A549 (cell line): ENCODE measurements around the gene GRK6. TPM values are rescaled to one million over a fixed set of nuclear protein-coding genes. Genes with fewer than 3 reads are reported as not detected.

ENCODE experiments used
- CBX2 ChIP-seq: fragments of 200-600 bp; sonication (generic); IDR thresholded peaks from 2 replicates; pipeline ENCODE4 v1.6.1; 2016; ENCODE audit warnings: low read depth, mild to moderate bottlenecking, borderline replicate concordance
- CEBPB ChIP-seq, 2 experiments: fragments of >200 bp in 1 of 2; sonication (Bioruptor Twin) in 1 of 2; formaldehyde crosslinking in 1 of 2; IDR thresholded peaks; 2 replicates each; pipeline ENCODE4 v1.6.1; 2012 to 2016
- EHF ChIP-seq: fragments of 250-450 bp; sonication (Bioruptor Pico); IDR thresholded peaks from 2 replicates; pipeline ENCODE4 v1.5.0; 2020; ENCODE audit warnings: mild to moderate bottlenecking
- EP300 ChIP-seq, 2 experiments: fragments of >200 bp; sonication (Bioruptor Twin); formaldehyde crosslinking; IDR thresholded peaks; 2 replicates in 1 of 2; 3 replicates in 1 of 2; pipeline ENCODE4 v1.6.1; 2016 to 2017
- ESRRA ChIP-seq: fragments of 150-350 bp; IDR thresholded peaks from 2 replicates; pipeline ENCODE4 v1.6.1; 2014; ENCODE audit warnings: mild to moderate bottlenecking, low read length, borderline replicate concordance
- FOSB ChIP-seq: fragments of 250-450 bp; sonication (Bioruptor Pico); IDR thresholded peaks from 2 replicates; pipeline ENCODE4 v1.5.0; 2020; ENCODE audit warnings: mild to moderate bottlenecking, moderate library complexity
- FOSL2 ChIP-seq, 2 experiments: fragments of 450-650 bp in 1 of 2; fragments of >200 bp in 1 of 2; sonication (Bioruptor Twin) in 1 of 2; formaldehyde crosslinking; IDR thresholded peaks; 2 replicates each; pipeline versions ENCODE4 v1.5.0 to v1.6.1; 2016 to 2020; ENCODE audit warnings: mild to moderate bottlenecking in 1 of 2, moderate library complexity in 1 of 2
- HDAC2 ChIP-seq: fragments of 200-600 bp; sonication (generic); IDR thresholded peaks from 2 replicates; pipeline ENCODE4 v1.6.1; 2016
- HMGXB4 ChIP-seq: fragments of 250-450 bp; sonication (Bioruptor Pico); IDR thresholded peaks from 2 replicates; pipeline ENCODE4 v1.5.0; 2021; ENCODE audit warnings: mild to moderate bottlenecking, moderate library complexity, borderline replicate concordance
- HOXB13 ChIP-seq: fragments of 250-450 bp; sonication (Bioruptor Pico); IDR thresholded peaks from 2 replicates; pipeline ENCODE4 v1.5.0; 2020; ENCODE audit warnings: low read depth, mild to moderate bottlenecking, moderate library complexity
- HOXB5 ChIP-seq: fragments of 250-450 bp; sonication (Bioruptor Pico); IDR thresholded peaks from 2 replicates; pipeline ENCODE4 v1.5.0; 2020; ENCODE audit warnings: mild to moderate bottlenecking, moderate library complexity
- MAFK ChIP-seq: fragments of 450-650 bp; IDR thresholded peaks from 2 replicates; pipeline ENCODE4 v1.6.1; 2014; ENCODE audit not compliant: partially characterized antibody
- MAZ ChIP-seq: fragments of 150-350 bp; IDR thresholded peaks from 2 replicates; pipeline ENCODE4 v1.6.1; 2014; ENCODE audit warnings: antibody characterized with exemption, low read depth, low read length, borderline replicate concordance
- NFE2L2 ChIP-seq: fragments of 150-350 bp; conservative IDR thresholded peaks from 2 replicates; pipeline ENCODE4 v1.6.1; 2014; ENCODE audit warnings: low read length
- PBX3 ChIP-seq: IDR thresholded peaks from 2 replicates; pipeline ENCODE4 v1.6.1; 2012
- PHF8 ChIP-seq: fragments of 200-600 bp; sonication (generic); IDR thresholded peaks from 2 replicates; pipeline ENCODE4 v1.6.1; 2016; ENCODE audit warnings: low read depth, mild to moderate bottlenecking, antibody characterized with exemption, moderate library complexity, borderline replicate concordance
- POLR2AphosphoS2 ChIP-seq: conservative IDR thresholded peaks from 2 replicates; pipeline ENCODE4 v1.6.1; 2012; ENCODE audit warnings: low read length, improper control_type of control experiment, inconsistent platforms
- RAD21 ChIP-seq, 2 experiments: fragments of >200 bp in 1 of 2; sonication (Bioruptor Twin) in 1 of 2; formaldehyde crosslinking in 1 of 2; IDR thresholded peaks in 1 of 2; conservative IDR thresholded peaks in 1 of 2; 2 replicates in 1 of 2; 3 replicates in 1 of 2; pipeline ENCODE4 v1.6.1; 2012 to 2018; ENCODE audit warnings: inconsistent platforms in 1 of 2
- RCOR1 ChIP-seq: fragments of 150-350 bp; IDR thresholded peaks from 2 replicates; pipeline ENCODE4 v1.6.1; 2014; ENCODE audit warnings: antibody characterized with exemption, low read length, low read depth
- REST ChIP-seq: fragments of 200-600 bp; sonication (generic); IDR thresholded peaks from 2 replicates; pipeline ENCODE4 v1.6.1; 2016; ENCODE audit warnings: antibody characterized with exemption, mild to moderate bottlenecking, moderate library complexity
- RFX5 ChIP-seq: fragments of 450-650 bp; IDR thresholded peaks from 2 replicates; pipeline ENCODE4 v1.7.1; 2014; ENCODE audit warnings: antibody characterized with exemption, mild to moderate bottlenecking, moderate library complexity
- RNF2 ChIP-seq: fragments of 200-600 bp; sonication (generic); IDR thresholded peaks from 2 replicates; pipeline ENCODE4 v1.6.1; 2016; ENCODE audit warnings: low read depth, mild to moderate bottlenecking, antibody characterized with exemption, moderate library complexity, borderline replicate concordance
- SREBF2 ChIP-seq: fragments of 450-650 bp; IDR thresholded peaks from 2 replicates; pipeline ENCODE4 v1.6.1; 2014; ENCODE audit warnings: mild to moderate bottlenecking, moderate library complexity
- USF2 ChIP-seq: fragments of 450-650 bp; IDR thresholded peaks from 2 replicates; pipeline ENCODE4 v1.6.1; 2014; ENCODE audit warnings: antibody characterized with exemption
- ZC3H11A ChIP-seq: fragments of 450-650 bp; IDR thresholded peaks from 2 replicates; pipeline ENCODE4 v1.6.1; 2014; ENCODE audit warnings: antibody characterized with exemption, mild to moderate bottlenecking
- ZFP36 ChIP-seq: fragments of 450-650 bp; IDR thresholded peaks from 2 replicates; pipeline ENCODE4 v1.6.1; 2014; ENCODE audit warnings: borderline replicate concordance; ENCODE audit not compliant: partially characterized antibody
- ZSCAN20 ChIP-seq: fragments of 250-450 bp; sonication (Bioruptor Pico); IDR thresholded peaks from 2 replicates; pipeline ENCODE4 v1.8.0; 2022; ENCODE audit warnings: mild to moderate bottlenecking, moderate library complexity
- polyA plus RNA-seq, 4 experiments: library from polyadenylated mRNA; depleted of rRNA in 3 of 4; stranded (reverse); fragments of >200 nt; fragmentation: RNase III in 1 of 4; extraction: RNeasy Plus Mini Kit Qiagen cat#74134 plus additional on column Dnase treatment in 1 of 4; gene quantifications; 2 replicates in 3 of 4; 3 replicates in 1 of 4; pipeline ENCODE4 v1.2.3, GENCODE V29; 2011 to 2017
- TF ChIP-seq, protein P1 (sequence below): fragments of >200 bp; sonication (Bioruptor Twin); formaldehyde crosslinking; IDR thresholded peaks from 3 replicates; pipeline ENCODE4 v1.5.1; 2016
- TF ChIP-seq, protein P2 (sequence below): fragments of 250-450 bp; sonication (Bioruptor Pico); IDR thresholded peaks from 2 replicates; pipeline ENCODE4 v1.5.0; 2020; ENCODE audit warnings: low read depth, mild to moderate bottlenecking, moderate library complexity

Gene GRK6
- polyA plus RNA-seq, 2 of the 4 experiments (the other 2 are of a cell fraction): 20.1 to 28.8 TPM

GRCh38 chr5:177425801-177426565 lies 493 bp upstream of the GRK6 start (continued):
- TF ChIP-seq REST (no peak), ESRRA (no peak), RFX5 (peak; percentile 19), HOXB13 (no peak), CEBPB (IDR thresholded peaks at IDR 0.05) (no peak), USF2 (peak; percentile 21; the same call in 1 of the 2 replicates), EP300 (IDR thresholded peaks at IDR 0.05) (no peak), RNF2 (no peak), RAD21 (conservative IDR thresholded peaks at IDR 0.05 in 1 of 2, IDR thresholded peaks at IDR 0.05 in 1 of 2) (no peak), CBX2 (no peak), RCOR1 (peak; percentile 77; the same call in 1 of the 2 replicates), HOXB5 (CRISPR knock-in tag) (peak; percentile 64; the same call in 1 of the 2 replicates), HMGXB4 (CRISPR knock-in tag) (no peak), HDAC2 (peak; percentile 80; the same call in 1 of the 2 replicates), MAFK (no peak), ZFP36 (peak; percentile 66), MAZ (0 out of 2 replicates have a peak, but pooled peaks have one; percentile 21), PBX3 (peak; percentile 95), EHF (CRISPR knock-in tag) (0 out of 2 replicates have a peak, but pooled peaks have one; percentile 23), SREBF2 (no peak), ZC3H11A (no peak), PHF8 (peak; percentile 95), FOSB (CRISPR knock-in tag) (no peak; the same call in 1 of the 2 replicates), POLR2AphosphoS2 (no peak), NFE2L2 (no peak), ZSCAN20 (CRISPR knock-in tag) (no peak), FOSL2 (IDR thresholded peaks at IDR 0.05) (no peak), FOSL2 (CRISPR knock-in tag; IDR thresholded peaks at IDR 0.05) (no peak)
- TF ChIP-seq, protein P1, sequence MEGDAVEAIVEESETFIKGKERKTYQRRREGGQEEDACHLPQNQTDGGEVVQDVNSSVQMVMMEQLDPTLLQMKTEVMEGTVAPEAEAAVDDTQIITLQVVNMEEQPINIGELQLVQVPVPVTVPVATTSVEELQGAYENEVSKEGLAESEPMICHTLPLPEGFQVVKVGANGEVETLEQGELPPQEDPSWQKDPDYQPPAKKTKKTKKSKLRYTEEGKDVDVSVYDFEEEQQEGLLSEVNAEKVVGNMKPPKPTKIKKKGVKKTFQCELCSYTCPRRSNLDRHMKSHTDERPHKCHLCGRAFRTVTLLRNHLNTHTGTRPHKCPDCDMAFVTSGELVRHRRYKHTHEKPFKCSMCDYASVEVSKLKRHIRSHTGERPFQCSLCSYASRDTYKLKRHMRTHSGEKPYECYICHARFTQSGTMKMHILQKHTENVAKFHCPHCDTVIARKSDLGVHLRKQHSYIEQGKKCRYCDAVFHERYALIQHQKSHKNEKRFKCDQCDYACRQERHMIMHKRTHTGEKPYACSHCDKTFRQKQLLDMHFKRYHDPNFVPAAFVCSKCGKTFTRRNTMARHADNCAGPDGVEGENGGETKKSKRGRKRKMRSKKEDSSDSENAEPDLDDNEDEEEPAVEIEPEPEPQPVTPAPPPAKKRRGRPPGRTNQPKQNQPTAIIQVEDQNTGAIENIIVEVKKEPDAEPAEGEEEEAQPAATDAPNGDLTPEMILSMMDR: no peak
- TF ChIP-seq, protein P2, sequence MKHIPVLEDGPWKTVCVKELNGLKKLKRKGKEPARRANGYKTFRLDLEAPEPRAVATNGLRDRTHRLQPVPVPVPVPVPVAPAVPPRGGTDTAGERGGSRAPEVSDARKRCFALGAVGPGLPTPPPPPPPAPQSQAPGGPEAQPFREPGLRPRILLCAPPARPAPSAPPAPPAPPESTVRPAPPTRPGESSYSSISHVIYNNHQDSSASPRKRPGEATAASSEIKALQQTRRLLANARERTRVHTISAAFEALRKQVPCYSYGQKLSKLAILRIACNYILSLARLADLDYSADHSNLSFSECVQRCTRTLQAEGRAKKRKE: no peak
